ENCODE measurements around the gene CCDC171.

GRCh38 chr9:15606643-15607472, 54.0 kb downstream of the CCDC171 start:
- TF ChIP-seq EZH2 (IDR thresholded peaks at IDR 0.05) (no peak), POLR2AphosphoS5 (IDR thresholded peaks at IDR 0.05; ENCODE audit: borderline replicate concordance, low read depth, low read length) (no peak)

Data from SK-N-MC (cell line).